KMS-11 (cell line): Measurements from ENCODE around the gene SV2C.

Experiments used
- H2AFZ ChIP-seq: fragments of 200-600 bp; sonication (generic); 2 replicates; pipeline ENCODE4 v1.6.1; 2016; ENCODE audit warnings: antibody characterized with exemption, mixed run types, low read depth
- H3K27ac ChIP-seq: fragments of 200-600 bp; sonication (generic); 2 replicates; pipeline ENCODE4 v1.6.1; 2016; ENCODE audit warnings: mild to moderate bottlenecking, mixed run types
- H3K27me3 ChIP-seq: fragments of 200-600 bp; sonication (generic); 2 replicates; pipeline ENCODE4 v1.6.1; 2017; ENCODE audit warnings: mild to moderate bottlenecking, low read depth, mixed run types, moderate library complexity; ENCODE audit not compliant: insufficient read depth
- H3K36me3 ChIP-seq: fragments of 200-600 bp; sonication (generic); 2 replicates; pipeline ENCODE4 v1.6.1; 2017; ENCODE audit warnings: mild to moderate bottlenecking, mixed run types; ENCODE audit not compliant: insufficient read depth
- H3K4me1 ChIP-seq: fragments of 200-600 bp; sonication (generic); 2 replicates; pipeline ENCODE4 v1.6.1; 2016; ENCODE audit warnings: mild to moderate bottlenecking, low read depth, mixed run types; ENCODE audit not compliant: poor library complexity, severe bottlenecking
- H3K4me2 ChIP-seq: fragments of 200-600 bp; sonication (generic); 2 replicates; pipeline ENCODE4 v1.7.0; 2016; ENCODE audit warnings: mild to moderate bottlenecking, mixed run types
- H3K4me3 ChIP-seq: fragments of 200-600 bp; sonication (generic); IDR thresholded peaks from 2 replicates; pipeline ENCODE4 v1.6.1; 2017; ENCODE audit warnings: low read depth, low read length, mixed read lengths; ENCODE audit not compliant: insufficient read depth
- H3K79me2 ChIP-seq: fragments of 200-600 bp; sonication (generic); 2 replicates; pipeline ENCODE4 v1.6.1; 2016; ENCODE audit warnings: low read depth, mixed run types; ENCODE audit not compliant: insufficient read depth
- H3K9ac ChIP-seq: fragments of 200-600 bp; sonication (generic); 2 replicates; pipeline ENCODE4 v1.6.1; 2016; ENCODE audit warnings: mild to moderate bottlenecking, mixed run types
- H4K20me1 ChIP-seq: fragments of 200-600 bp; sonication (generic); 2 replicates; pipeline ENCODE4 v1.6.1; 2016; ENCODE audit warnings: mild to moderate bottlenecking, mixed run types; ENCODE audit not compliant: insufficient read depth
- CTCF ChIP-seq: fragments of 200-600 bp; sonication (generic); conservative IDR thresholded peaks from 2 replicates; pipeline ENCODE4 v1.6.1; 2017; ENCODE audit warnings: low read depth, mild to moderate bottlenecking, antibody characterized with exemption, low read length, moderate library complexity, mixed read lengths

The SV2C gene

GRCh38 chr5:76155536-76155935 is 72.4 kb downstream of the SV2C start:
- H3K27me3 ChIP-seq: no peaks in the 10 kb centered on the region
- H3K4me2 ChIP-seq: no peak overlapping the region
- TF ChIP-seq CTCF: no peak
- no peak overlapping the region for H3K9ac ChIP-seq
- H3K27ac ChIP-seq: no peak overlapping the region
- H3K4me1 ChIP-seq: no peaks in the 10 kb centered on the region
- H3K79me2 ChIP-seq: no peaks in the 10 kb centered on the region
- H4K20me1 ChIP-seq: no peaks in the 10 kb centered on the region
- no peak overlapping the region for H3K4me3 ChIP-seq
- H3K36me3 ChIP-seq: no peaks in the 10 kb centered on the region
- H2AFZ ChIP-seq: no peak overlapping the region

- Histone ChIP-seq H3K27ac (no peak overlapping the region), H3K4me1 (no peaks in the 10 kb centered on the region), H2AFZ (no peak overlapping the region), H3K27me3 (no peaks in the 10 kb centered on the region), H4K20me1 (no peaks in the 10 kb centered on the region), H3K9ac (no peak overlapping the region), H3K36me3 (no peaks in the 10 kb centered on the region), H3K4me2 (no peak overlapping the region), H3K4me3 (no peak overlapping the region), H3K79me2 (no peaks in the 10 kb centered on the region)
- TF ChIP-seq CTCF: no peak
Measured at GRCh38 chr5:76162335-76162734, 79.2 kb downstream of the SV2C start.

GRCh38 chr5:76163111-76163628 is 80.0 kb downstream of the SV2C start:
- TF ChIP-seq CTCF: no peak

GRCh38 chr5:76165029-76165428 is 81.8 kb downstream of the SV2C start:
- Histone ChIP-seq H3K4me3 (no peak overlapping the region), H2AFZ (no peak overlapping the region), H3K27ac (no peak overlapping the region), H3K4me1 (no peaks in the 10 kb centered on the region), H4K20me1 (no peaks in the 10 kb centered on the region), H3K79me2 (no peaks in the 10 kb centered on the region), H3K4me2 (no peak overlapping the region), H3K9ac (no peak overlapping the region), H3K36me3 (no peaks in the 10 kb centered on the region), H3K27me3 (no peaks in the 10 kb centered on the region)
- no peak for TF ChIP-seq CTCF

More at GRCh38 chr5:76163111-76163628, 80.0 kb downstream of the SV2C start:
- Histone ChIP-seq H3K9ac (no peak overlapping the region), H3K27ac (no peak overlapping the region), H3K4me1 (no peaks in the 10 kb centered on the region), H3K79me2 (no peaks in the 10 kb centered on the region), H3K4me2 (no peak overlapping the region), H3K4me3 (no peak overlapping the region), H3K27me3 (no peaks in the 10 kb centered on the region), H3K36me3 (no peaks in the 10 kb centered on the region), H2AFZ (no peak overlapping the region), H4K20me1 (no peaks in the 10 kb centered on the region)
